GM19035 (cell line): ENCODE results near the gene SPRR5.

ENCODE experiments used
- ATAC-seq: cut with Tn5 transposase; IDR thresholded peaks from one replicate; pipeline ENCODE4 v1.9.1; 2021; ENCODE audit not compliant: unreplicated experiment

The SPRR5 gene

GRCh38 chr1:152981146-152981871, 34.3 kb downstream of the SPRR5 start:
- no peak for ATAC-seq

DNA sequence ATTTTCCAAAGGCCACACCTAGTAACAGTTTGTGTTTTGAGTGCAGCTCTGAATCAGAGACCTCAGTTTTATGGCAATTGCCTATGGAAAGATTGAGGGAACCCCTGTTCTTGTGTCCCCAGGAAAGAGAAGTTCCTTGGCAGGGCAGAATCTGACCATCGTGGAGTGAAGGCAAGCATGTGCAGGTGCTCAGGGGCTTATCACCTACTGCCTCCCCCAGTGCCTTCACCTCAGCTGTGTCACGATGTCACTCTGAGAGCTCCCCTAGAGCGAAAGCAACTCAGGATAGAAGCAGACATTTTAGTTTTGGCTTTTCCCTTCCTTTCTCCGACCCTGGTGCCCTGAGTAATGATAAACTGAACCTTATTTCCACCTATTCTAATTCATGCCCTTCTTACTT, 35.1 kb downstream of the SPRR5 start:
- no peak for ATAC-seq

- no peak for ATAC-seq
Observed at GRCh38 chr1:152983234-152983633, 36.2 kb downstream of the SPRR5 start.

GRCh38 chr1:152983743-152984142, 36.7 kb downstream of the SPRR5 start, which contains the start of gene SPRR1A:
TSS of gene SPRR1A (plus strand) at chr1:152984081. CDS start at chr1:152985231, 1,150 bp downstream.
- no peak for ATAC-seq

GRCh38 chr1:152986578-152986977, 39.6 kb downstream of the SPRR5 start:
- ATAC-seq: no peak

DNA sequence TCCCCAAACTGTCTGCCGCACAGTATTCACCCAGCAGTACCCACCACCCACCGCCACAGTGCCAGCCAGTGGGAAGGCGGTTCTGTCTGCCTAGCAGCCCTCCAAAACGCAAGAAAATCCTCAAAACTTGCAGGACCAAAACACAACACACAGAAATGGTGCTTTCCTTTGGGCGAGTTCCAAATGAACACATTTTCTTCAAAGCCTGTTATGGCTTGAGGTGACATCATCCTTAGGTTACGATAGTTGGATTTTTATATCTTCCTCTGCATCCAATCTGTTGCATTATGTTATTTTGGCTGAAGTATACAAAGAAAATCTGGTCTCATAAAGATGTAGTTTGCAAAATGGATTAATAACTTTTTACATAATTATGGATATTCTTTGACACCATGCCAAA, 46.2 kb downstream of the SPRR5 start:
- no peak for ATAC-seq

- ATAC-seq: no peak
Observed at GRCh38 chr1:152995842-152996241, 48.8 kb downstream of the SPRR5 start.

DNA sequence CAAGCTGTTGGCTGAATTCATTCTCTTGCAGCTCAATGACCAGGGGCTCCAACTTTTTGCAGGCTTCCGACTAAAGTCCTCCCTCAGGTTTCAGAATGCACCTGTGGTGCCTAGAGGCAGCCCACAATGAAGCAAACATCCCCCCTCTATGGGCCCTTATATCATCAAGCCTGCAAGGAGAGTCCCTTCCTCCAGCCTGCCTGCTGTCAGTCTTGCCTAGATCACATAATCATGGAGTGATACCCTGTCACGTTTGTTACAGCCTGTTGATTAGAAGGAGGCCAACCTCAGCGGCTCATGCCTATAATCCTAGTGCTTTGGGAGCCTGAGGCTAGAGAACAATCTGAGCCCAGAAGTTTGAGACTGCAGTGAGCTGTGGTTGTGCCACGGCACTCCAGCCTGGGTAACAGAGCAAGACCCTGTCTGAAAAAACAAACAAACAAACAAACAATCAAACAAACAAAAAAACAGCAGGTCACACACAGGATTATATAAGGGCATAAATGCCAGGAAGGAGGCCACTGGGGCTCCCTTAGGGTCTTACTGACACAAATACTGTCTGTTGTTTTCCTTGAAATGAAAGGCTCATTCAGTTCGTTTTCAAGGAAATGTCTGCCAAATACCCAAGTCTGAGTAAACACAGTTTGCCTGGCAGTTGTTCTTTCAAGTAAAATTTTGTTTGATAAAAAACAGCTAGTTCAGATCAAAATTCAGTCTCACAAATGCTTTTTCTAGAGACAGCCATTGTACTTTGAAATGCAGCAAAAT, 49.8 kb downstream of the SPRR5 start:
- ATAC-seq: no peak

DNA sequence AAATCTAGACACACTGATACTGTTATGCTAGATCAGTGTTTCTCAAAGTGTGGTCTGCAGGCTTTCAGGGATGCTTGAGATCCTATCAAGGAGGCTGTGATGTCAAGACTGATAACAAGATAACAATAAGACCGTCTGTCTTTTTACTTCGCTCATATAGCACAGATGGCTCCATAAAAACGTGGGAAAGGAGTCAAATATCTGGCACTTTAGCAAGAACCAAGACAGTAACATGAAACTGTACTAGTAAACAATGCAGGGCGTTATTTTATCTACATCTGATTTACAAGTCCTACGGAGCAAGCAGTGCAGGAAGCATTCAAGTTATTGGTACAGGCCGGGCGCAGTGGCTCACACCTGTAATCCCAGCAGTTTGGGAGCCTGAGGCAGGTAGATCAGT, 50.9 kb downstream of the SPRR5 start:
- ATAC-seq: no peak

DNA sequence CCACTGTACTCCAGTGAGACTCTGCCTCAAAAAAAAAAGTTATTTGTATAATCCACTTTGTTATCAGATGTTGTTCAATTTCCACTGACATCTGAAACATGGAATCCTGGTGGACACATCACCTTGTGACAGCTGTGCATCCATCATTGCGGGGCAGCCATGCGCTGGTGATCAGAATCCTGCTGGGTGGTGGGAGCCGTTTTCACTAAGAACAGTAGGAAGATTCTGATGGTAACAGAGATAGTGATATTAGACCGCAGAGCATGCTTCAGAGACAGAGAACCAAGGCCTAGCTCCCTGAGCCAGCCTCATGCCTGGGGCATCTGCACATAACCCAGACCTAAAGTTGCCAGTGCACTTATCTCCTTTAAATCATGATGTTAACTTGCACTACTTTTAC, 51.5 kb downstream of the SPRR5 start:
- no peak for ATAC-seq
